ENCODE data around the gene OR2T27.

The OR2T27 gene

DNA sequence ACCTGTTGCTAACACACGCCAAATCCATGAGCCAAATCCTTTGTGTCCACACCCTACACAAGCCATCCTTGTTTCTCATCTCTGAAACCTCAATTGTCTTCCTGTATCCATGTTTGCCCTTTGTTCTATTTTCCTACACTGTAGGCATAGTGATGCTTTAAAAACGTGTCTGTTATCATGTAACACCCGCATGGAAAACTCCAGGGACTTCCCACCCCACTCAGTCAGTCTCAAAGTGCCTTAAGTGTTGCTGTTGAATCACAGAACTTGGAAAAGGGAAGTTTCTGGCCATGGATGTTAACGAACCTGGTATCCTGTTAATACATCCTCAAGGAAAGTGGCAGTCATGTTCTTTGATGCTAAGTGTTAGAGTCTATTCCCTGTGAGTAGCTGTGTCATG lies 30.2 kb downstream of the OR2T27 start:
- no peak overlapping the region for H3K4me3 ChIP-seq (ENCODE audit: low read length)
- no peak for DNase-seq (ENCODE audit: low read depth)
- TF ChIP-seq, protein P1, sequence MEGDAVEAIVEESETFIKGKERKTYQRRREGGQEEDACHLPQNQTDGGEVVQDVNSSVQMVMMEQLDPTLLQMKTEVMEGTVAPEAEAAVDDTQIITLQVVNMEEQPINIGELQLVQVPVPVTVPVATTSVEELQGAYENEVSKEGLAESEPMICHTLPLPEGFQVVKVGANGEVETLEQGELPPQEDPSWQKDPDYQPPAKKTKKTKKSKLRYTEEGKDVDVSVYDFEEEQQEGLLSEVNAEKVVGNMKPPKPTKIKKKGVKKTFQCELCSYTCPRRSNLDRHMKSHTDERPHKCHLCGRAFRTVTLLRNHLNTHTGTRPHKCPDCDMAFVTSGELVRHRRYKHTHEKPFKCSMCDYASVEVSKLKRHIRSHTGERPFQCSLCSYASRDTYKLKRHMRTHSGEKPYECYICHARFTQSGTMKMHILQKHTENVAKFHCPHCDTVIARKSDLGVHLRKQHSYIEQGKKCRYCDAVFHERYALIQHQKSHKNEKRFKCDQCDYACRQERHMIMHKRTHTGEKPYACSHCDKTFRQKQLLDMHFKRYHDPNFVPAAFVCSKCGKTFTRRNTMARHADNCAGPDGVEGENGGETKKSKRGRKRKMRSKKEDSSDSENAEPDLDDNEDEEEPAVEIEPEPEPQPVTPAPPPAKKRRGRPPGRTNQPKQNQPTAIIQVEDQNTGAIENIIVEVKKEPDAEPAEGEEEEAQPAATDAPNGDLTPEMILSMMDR (conservative IDR thresholded peaks at IDR 0.05; ENCODE audit: low read length) = no peak

- TF ChIP-seq, protein P1 (conservative IDR thresholded peaks at IDR 0.05; ENCODE audit: low read length) = peak; percentile 63
- peak; percentile 51 for DNase-seq (ENCODE audit: low read depth)
- no peak overlapping the region for H3K4me3 ChIP-seq (ENCODE audit: low read length)
Measured at GRCh38 chr1:248622570-248623001, 32.7 kb downstream of the OR2T27 start.

DNA sequence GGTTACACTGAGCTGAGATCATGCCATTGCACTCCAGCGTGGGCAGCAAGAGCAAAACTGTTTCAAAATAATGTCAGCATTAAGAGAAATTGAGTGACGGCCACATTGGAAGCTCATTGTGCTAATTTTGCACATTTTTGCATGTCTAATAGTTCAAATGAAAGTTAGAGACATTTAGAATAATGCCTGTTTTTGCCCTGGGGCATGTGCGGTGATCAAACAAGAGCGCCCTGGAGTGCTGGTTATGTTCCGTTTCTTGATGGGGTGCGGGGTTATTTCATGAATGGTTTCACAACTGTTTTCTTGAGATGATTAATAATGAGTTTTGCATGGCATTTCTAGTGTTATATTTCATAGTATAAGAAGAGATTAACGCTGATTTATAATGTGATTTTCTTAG lies 33.6 kb downstream of the OR2T27 start:
- TF ChIP-seq, protein P1 (conservative IDR thresholded peaks at IDR 0.05; ENCODE audit: low read length) = no peak
- DNase-seq (ENCODE audit: low read depth) = no peak
- no peak overlapping the region for H3K4me3 ChIP-seq (ENCODE audit: low read length)

DNA sequence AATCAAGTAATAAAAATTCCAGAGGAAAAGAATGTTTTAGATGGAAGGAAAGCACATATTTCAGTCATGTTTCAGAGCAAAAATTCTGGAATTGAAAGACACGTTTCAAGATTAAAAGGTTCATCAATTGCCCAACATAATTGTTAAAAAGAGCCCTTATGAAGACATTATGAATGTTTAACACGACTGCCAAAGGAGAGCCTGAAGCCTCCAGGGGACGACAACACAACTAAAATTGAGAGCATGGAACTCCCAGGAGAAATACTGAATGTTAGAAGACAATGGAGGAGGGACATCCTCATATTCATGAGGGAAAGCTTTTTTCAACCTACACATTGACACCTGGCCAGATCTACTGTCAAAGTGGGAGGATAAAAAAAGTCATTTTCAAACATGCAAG lies 36.5 kb downstream of the OR2T27 start:
- no peak overlapping the region for H3K4me3 ChIP-seq (ENCODE audit: low read length)
- TF ChIP-seq, protein P1 (conservative IDR thresholded peaks at IDR 0.05; ENCODE audit: low read length) = peak; percentile 72
- DNase-seq (ENCODE audit: low read depth) = peak; percentile 58

- no peak overlapping the region for H3K4me3 ChIP-seq (ENCODE audit: low read length)
- TF ChIP-seq, protein P1 (conservative IDR thresholded peaks at IDR 0.05; ENCODE audit: low read length) = no peak
- no peak for DNase-seq (ENCODE audit: low read depth)
Measured at GRCh38 chr1:248618119-248618518, 37.2 kb downstream of the OR2T27 start.

DNA sequence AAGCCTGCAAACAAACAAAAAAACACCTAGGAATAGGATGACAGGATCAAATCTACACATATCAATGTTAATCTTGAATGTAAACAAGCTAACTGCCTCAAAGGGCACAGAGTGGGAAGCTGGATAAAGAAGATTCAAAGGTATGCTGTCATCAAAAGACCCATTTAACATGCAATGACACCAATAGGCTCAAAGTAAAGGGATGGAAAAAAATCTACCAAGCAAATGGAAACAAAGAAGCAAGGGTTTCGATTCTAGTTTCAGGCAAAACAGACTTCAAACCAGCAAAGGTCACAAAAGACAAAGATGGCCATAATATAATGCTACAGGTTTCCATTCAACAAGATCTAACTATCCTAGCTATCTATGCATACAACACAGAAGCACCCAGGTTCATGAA lies 41.6 kb downstream of the OR2T27 start:
- TF ChIP-seq, protein P1 (conservative IDR thresholded peaks at IDR 0.05; ENCODE audit: low read length) = no peak
- no peak overlapping the region for H3K4me3 ChIP-seq (ENCODE audit: low read length)
- DNase-seq (ENCODE audit: low read depth) = no peak

DNA sequence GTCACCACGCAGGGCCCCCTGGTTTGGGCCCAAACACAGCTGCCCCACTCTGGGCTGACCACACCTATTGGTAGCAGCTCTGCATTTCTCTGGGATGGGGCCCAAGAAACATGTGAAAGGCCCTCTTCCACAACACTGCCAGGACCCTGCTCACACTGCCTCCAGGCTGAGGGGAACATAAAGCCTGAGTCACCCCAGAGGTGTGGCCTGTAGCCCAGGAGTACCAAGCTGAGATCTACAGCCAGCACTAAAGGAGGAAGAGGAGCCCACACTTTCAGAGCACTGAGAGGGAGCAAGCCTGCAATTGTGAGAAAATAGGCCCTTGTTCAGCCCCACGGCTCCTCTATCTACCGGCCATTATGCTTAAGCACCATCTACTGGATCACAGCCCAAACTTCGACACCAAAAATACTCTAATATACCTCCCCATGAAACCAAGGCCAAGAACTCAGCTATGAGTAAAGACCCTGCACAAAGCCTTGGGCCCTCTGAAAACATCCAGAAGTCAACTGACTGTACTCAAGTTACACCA lies 43.4 kb downstream of the OR2T27 start:
- H3K4me3 ChIP-seq (ENCODE audit: low read length) = no peak overlapping the region

More for the DNA sequence above, 43.4 kb downstream of the OR2T27 start:
- no peak for DNase-seq (ENCODE audit: low read depth)
- TF ChIP-seq, protein P1 (conservative IDR thresholded peaks at IDR 0.05; ENCODE audit: low read length) = no peak
